Type B pancreatic cell (in vitro differentiated cells): Measurements from ENCODE around the gene CCNI. TPM values are rescaled to one million over a fixed set of nuclear protein-coding genes. Genes with fewer than 3 reads are reported as not detected.

Experiments used
- DNase-seq: peaks from one replicate; pipeline ENCODE4 v3.0.0; 2021; ENCODE audit warnings: mixed read lengths; ENCODE audit not compliant: unreplicated experiment; ENCODE audit errors: extremely low spot score
- H3K27ac Mint-ChIP-seq: 2 replicates; pipeline ENCODE4 v1.8.0; 2021; ENCODE audit warnings: mild to moderate bottlenecking, mixed read lengths
- H3K27me3 Mint-ChIP-seq: 2 replicates; pipeline ENCODE4 v1.8.0; 2021; ENCODE audit warnings: mixed read lengths
- H3K36me3 Mint-ChIP-seq: 2 replicates; pipeline ENCODE4 v1.8.0; 2021; ENCODE audit warnings: mixed read lengths
- H3K4me1 Mint-ChIP-seq: one replicate; pipeline ENCODE4 v1.8.0; 2021; ENCODE audit warnings: mixed read lengths; ENCODE audit not compliant: unreplicated experiment
- H3K4me3 Mint-ChIP-seq: 2 replicates; pipeline ENCODE4 v1.8.0; 2021; ENCODE audit warnings: mild to moderate bottlenecking, mixed read lengths
- H3K9me3 Mint-ChIP-seq: 2 replicates; pipeline ENCODE4 v1.8.0; 2021; ENCODE audit warnings: mixed read lengths
- total RNA-seq: library from RNA; stranded (reverse); gene quantifications from 2 replicates; pipeline ENCODE4 v1.2.1, GENCODE V29; 2021; ENCODE audit warnings: low replicate concordance
- TF ChIP-seq, protein P1 (sequence below): fragments of 200-600 bp; sonication (generic); conservative IDR thresholded peaks from 2 replicates; pipeline ENCODE4 v1.5.0; 2021; ENCODE audit warnings: antibody characterized with exemption, mild to moderate bottlenecking

The CCNI gene
- total RNA-seq, 1 donor from 2014 or later: 270 TPM

DNA sequence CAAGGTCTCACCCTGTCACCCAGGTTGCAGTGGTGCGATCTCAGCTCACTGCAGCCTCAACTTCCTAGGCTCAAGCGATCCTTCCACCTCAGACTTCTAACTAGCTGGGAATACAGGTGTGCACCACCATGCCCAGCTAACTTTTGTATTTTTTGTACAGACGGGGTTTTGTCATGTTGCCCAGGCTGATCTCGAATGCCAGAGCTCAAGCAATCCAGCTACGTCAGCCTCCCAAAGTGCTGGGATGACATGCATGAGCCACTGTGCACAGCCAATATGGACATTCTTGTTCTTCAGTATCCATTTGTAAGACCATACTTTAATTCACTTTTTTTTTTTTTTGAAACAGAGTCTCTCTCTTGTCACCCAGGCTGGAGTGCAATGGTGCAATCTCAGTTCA lies 3.5 kb upstream of the CCNI start:
- H3K36me3 Mint-ChIP-seq: no peaks in the 10 kb centered on the region
- no peak for DNase-seq
- no peak overlapping the region for H3K4me3 Mint-ChIP-seq
- H3K27ac Mint-ChIP-seq: no peak overlapping the region
- peaks cover 2% of the 10 kb centered on the region for H3K27me3 Mint-ChIP-seq
- H3K9me3 Mint-ChIP-seq: no peaks in the 10 kb centered on the region
- TF ChIP-seq, protein P1, sequence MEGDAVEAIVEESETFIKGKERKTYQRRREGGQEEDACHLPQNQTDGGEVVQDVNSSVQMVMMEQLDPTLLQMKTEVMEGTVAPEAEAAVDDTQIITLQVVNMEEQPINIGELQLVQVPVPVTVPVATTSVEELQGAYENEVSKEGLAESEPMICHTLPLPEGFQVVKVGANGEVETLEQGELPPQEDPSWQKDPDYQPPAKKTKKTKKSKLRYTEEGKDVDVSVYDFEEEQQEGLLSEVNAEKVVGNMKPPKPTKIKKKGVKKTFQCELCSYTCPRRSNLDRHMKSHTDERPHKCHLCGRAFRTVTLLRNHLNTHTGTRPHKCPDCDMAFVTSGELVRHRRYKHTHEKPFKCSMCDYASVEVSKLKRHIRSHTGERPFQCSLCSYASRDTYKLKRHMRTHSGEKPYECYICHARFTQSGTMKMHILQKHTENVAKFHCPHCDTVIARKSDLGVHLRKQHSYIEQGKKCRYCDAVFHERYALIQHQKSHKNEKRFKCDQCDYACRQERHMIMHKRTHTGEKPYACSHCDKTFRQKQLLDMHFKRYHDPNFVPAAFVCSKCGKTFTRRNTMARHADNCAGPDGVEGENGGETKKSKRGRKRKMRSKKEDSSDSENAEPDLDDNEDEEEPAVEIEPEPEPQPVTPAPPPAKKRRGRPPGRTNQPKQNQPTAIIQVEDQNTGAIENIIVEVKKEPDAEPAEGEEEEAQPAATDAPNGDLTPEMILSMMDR: no peak
- peaks cover 8% of the 10 kb centered on the region for H3K4me1 Mint-ChIP-seq

DNA sequence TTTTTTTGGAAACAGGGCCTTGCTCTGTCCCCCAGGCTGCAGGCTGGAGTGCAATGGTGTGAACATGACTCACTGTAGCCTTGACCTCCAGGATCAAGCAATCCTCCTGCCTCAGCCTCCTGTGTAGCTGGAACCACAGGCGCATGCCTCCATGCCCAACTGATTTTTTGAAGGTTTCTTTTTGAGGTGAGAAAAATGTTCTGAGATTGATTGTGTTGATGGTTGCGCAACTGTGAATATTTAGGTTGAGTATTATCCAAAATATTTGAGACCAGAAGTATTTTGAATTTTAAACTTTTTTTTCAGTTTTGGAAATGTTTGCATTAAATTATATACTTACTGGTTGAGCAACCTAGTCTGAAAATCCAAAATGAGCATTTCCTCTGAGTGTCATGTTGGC lies 2.6 kb upstream of the CCNI start:
- DNase-seq: no peak
- Mint-ChIP-seq H3K36me3 (no peaks in the 10 kb centered on the region), H3K27me3 (peaks cover 2% of the 10 kb centered on the region), H3K4me3 (no peak overlapping the region), H3K9me3 (no peaks in the 10 kb centered on the region), H3K27ac (no peak overlapping the region), H3K4me1 (peaks cover 5% of the 10 kb centered on the region)
- TF ChIP-seq, protein P1: no peak

DNA sequence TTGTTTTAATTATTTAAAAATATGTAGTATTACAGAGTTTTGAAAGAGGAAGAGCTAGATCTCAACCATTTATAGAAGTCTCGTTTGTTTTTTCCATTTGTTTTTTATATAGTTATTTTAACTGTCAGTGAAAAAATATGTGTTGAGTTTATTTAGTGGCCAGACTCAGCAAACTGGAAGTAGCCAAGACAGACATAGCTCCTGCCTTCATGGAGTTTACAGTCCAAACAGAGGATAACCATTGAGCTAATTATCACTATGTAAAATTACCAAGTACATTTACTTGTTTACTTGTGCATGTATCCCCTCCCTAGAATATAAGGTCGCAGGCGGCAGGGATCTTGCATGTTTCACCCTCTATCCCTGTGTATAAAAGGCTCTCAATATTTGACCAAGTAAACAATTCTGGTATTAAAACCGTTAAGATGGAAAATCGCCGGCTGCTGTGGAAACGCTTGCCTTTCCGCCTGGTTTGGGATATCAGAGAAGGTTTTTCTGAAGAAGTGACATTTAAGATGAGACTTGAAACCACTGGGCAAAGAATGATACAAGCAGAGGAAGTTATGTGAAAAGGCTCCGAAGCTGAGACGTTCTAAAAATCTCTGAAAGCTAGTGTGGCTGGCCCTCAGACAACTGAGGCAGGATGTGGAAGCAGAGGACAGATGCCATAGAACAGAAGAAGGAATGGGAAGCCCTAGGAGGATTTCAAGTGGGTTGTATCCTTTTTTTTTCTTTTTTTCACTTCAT lies 1.3 kb upstream of the CCNI start:
- DNase-seq: no peak
- Mint-ChIP-seq H3K36me3 (no peaks in the 10 kb centered on the region), H3K27ac (peak overlapping the region; percentile 27), H3K4me1 (peaks cover 5% of the 10 kb centered on the region), H3K9me3 (no peaks in the 10 kb centered on the region), H3K4me3 (peak overlapping the region; percentile 77), H3K27me3 (peaks cover 2% of the 10 kb centered on the region)
- TF ChIP-seq, protein P1: no peak

DNA sequence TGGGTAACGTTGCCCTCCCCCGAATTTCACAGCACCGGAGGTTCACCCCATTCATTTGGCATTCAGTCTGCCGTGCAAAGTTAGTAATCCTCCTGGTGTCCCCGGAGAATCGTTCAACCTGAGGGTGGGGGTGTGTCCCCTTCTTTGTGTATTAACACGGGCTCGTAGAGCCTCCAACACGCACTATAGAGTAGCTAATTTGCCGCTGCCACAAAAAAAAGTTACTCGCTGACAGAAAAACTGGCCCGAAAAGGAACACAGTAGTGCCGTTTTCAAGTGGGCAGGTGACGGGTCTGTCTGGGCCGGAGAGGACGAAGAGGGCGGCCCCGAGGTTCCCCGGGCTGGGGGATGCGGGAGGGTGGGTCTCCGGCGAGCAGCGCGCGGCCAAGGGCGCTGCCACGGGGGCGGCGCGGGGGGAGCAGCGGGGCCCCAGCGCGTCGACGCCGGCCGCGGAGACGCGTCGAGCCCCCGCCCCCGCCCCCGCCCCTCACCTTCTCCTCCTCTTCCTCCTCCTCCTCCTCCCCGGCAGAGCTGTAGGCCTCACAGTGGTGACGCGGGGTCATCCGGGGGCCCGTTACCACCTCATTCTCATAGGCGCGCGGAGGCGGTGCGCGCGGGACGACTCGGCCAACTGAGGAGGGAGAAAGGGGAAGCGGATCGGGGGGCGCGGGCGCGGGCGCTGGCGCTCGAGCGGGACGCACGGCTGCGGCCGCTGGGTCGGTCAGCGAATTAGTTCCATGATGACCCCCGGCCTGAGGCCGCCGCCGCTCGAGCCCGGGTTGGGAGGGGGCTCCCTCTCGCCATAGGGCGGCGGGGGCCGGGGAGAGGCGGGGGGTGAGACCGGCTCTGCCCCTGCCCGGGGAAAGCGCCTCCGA lies 571 bp downstream of the CCNI start:
- no peaks in the 10 kb centered on the region for H3K36me3 Mint-ChIP-seq
- peaks cover 2% of the 10 kb centered on the region for H3K27me3 Mint-ChIP-seq
- no peak overlapping the region for H3K4me3 Mint-ChIP-seq
- H3K4me1 Mint-ChIP-seq: peaks cover 16% of the 10 kb centered on the region
- H3K9me3 Mint-ChIP-seq: no peaks in the 10 kb centered on the region
- H3K27ac Mint-ChIP-seq: no peak overlapping the region
- TF ChIP-seq, protein P1: no peak
- peak; percentile 79 for DNase-seq

DNA sequence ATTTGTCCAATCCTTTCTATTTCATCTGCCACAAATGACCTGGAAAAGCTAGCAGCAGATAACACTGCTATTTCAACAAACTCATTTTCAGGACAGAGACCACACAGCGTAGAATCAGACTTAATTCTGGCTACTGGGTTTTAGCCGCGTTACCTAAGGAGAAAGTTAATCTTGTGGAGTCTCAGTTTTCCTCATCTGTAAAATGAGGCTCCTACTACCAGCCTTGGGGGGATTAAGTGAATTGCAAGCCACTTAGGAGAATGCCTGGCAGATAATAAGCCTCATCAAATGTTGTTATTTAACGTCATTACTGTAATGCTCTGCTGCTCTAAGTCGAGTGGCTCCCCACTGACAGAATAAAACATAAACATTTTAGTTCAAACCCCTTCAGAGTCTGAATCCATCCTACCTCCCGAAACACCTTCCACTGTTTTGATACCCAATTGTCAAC lies 1.4 kb downstream of the CCNI start:
- no peaks in the 10 kb centered on the region for H3K9me3 Mint-ChIP-seq
- H3K27me3 Mint-ChIP-seq: peaks cover 2% of the 10 kb centered on the region
- H3K4me1 Mint-ChIP-seq: peaks cover 20% of the 10 kb centered on the region
- DNase-seq: no peak
- no peak overlapping the region for H3K27ac Mint-ChIP-seq
- TF ChIP-seq, protein P1: no peak
- H3K4me3 Mint-ChIP-seq: no peak overlapping the region
- H3K36me3 Mint-ChIP-seq: no peaks in the 10 kb centered on the region
